ENCODE results near the gene GALNT18.

The GALNT18 gene

DNA sequence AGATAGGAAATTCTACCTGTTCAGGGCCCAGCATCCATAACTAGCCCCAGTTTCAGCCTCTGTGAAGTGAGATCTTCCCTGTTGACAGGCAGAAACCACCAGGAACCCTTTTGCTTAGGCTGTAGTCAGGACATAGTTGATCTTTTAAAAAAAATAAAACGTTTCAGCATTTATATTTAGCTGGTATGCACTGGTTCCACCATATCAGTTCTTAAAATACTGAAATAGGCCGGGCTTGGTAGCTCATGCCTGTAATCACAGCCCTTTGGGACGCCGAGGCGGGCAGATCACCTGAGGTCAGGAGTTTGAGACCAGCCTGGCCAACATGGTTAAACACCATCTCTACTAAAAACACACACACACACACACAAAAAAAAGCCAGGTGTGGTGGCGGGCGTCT is 35.3 kb downstream of the GALNT18 start:
- DNase-seq (ENCODE audit: low read depth) = no peak

DNA sequence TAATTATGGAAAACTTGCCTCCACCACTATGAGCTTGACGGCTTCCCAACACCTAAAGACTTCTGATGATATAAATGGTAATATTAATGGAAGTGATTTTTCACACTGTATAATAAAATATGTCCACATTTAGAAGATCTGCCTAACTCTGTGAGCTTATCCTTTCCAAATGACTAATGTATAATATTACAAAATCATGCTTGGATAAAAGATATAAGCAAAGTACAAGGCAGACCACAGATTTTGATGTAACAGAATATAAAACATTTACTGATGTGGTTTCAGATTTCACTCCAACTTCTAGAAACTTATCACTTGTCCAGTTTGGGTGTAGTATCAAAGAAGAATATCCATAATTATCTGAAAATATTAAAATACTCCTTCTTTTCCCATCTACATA is 36.9 kb downstream of the GALNT18 start:
- no peak for DNase-seq (ENCODE audit: low read depth)

DNA sequence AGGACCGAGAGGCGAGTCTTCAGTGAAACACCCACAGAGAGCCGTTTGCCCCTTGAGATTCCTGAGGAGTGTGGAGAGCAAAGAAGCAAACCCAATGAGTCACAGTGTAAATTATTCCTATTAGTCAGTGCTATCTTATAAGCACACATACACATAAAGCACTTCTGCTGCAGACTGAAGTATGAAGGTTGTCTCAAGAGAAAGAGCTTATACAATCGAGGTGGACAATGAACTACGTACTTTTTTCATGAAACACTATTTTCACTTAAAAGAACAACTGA is 37.3 kb downstream of the GALNT18 start:
- peak; percentile 65 for DNase-seq (ENCODE audit: low read depth)

DNA sequence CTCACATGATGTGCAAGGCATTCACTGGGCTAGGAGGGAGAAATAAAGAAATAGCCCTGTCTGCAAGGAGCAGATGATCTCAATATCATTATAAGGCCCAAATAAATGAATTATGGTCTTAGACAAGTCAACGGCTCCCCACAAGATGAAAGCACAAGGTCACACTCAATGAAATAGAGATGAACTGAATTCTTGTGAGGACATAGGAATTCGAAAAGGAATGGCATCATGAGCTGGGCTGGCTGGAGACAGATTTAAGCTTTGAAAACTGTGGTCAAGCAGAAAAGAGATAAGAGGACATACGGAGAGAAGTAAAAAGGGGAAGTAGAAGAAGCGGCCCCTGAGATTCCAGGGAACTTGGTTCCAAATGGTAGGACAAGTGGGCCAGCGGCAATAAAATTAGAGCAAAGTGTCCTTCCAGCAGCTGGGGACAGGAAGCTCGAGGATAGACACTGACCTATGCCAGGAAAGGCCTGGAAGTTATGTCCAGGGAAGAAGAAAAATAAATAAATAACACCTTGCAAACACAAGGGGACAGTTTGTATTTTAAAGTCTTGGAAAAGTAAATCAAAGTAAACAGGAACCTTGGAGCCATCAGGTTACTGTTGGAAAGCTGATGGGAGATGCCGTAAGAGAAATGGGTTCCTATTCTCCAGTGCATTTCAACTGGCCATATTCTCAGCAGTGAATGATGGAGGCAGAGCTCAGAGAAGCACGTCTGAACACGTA is 37.8 kb downstream of the GALNT18 start:
- DNase-seq (ENCODE audit: low read depth) = no peak

DNA sequence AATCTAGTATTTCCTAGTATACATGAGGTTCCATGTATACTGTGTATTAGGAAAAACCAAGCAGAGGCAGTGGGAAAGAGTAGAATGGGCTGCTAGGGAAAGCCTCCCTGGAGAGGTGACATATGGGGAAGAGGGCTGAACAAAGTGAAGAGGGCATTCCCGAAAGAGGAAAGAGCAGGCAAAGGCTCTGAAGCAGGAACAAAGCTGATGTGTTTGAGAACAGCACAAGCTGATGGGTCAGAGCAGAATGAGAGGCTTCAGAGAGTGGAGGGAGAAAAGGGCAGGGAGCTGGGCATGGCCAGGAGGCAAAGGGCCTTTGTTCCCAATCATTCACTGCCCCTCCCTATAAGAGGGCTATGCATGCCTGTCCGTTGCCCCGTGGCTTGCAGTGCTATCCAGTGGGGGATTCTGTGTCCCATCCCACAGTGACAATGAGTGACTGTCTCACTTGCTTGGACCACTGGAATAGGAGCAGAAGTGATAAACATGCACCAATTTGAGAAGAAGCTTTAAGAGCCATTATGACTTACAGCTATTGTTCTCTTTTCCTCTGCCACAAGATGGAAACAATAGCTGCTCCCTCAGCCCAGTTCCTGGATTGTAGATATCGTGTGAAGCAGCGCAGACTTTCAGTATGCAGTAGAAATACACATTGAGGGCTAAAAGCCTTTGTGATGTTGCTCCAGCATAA is 39.6 kb downstream of the GALNT18 start:
- no peak for DNase-seq (ENCODE audit: low read depth)

DNA sequence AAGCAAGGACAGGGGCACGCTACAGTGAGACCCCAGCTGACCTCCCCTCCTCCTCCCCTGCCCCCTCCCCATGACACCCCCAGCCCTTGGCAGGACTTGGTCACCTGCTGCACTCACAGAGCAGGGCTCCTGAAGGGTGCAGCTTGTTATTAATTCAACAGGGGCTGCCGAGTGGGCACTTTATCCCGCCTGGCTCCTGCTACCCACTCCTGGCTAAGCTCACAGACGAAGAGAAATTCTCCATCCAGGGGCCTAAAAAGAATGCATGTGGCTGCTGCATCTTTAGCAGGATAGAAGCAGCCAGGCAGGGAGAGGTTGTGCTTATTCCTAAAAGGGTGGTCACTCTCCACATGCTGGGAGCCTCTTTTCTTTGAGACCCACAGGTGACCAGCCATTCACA is 40.3 kb downstream of the GALNT18 start:
- DNase-seq (ENCODE audit: low read depth) = no peak

DNA sequence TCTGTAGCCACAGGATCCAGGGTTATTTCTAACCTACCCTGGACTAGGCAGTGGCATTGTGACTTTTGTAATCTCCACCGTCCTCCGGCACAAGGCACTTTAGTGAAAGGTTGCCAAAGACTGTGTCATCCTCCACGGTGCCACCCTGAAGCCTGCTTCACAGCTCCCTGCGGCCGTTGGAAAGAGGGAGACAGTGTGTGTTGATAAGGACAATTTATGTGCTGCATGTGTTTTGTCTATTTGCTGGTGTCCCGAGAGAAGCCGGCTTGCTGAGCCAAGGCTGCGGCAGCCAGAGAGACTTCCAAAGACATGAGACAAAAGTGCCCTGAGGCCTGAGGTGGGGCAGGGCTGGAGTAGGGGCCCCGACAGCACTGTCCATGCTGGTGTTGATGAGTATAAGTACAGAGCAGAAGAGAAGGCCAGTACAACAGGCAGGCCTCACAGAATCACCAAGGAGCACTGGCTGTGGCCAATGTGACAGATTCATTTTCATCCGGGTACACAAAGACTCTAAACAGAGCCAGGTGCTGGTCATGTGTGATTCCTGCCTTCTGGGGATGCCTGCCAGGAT is 40.9 kb downstream of the GALNT18 start:
- no peak for DNase-seq (ENCODE audit: low read depth)

DNA sequence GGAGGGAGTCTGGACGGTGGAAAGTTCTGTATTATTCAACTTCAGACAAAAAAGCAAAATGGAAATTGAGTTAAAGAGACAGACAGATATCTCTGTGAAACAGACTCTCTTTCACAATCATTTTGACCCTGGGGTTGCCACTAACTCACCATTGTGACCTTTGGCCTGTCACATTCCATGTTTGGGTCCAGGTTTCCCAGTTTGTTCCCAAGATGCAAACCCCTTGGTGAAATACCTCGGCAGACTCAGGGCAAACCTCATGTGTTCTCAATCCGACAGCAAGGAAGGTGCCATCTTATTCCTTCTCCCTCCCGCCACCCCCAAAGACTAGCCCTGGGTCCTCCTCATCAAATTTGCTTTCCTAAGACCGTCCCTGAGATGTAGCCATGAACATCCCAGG is 41.8 kb downstream of the GALNT18 start:
- no peak for DNase-seq (ENCODE audit: low read depth)

DNA sequence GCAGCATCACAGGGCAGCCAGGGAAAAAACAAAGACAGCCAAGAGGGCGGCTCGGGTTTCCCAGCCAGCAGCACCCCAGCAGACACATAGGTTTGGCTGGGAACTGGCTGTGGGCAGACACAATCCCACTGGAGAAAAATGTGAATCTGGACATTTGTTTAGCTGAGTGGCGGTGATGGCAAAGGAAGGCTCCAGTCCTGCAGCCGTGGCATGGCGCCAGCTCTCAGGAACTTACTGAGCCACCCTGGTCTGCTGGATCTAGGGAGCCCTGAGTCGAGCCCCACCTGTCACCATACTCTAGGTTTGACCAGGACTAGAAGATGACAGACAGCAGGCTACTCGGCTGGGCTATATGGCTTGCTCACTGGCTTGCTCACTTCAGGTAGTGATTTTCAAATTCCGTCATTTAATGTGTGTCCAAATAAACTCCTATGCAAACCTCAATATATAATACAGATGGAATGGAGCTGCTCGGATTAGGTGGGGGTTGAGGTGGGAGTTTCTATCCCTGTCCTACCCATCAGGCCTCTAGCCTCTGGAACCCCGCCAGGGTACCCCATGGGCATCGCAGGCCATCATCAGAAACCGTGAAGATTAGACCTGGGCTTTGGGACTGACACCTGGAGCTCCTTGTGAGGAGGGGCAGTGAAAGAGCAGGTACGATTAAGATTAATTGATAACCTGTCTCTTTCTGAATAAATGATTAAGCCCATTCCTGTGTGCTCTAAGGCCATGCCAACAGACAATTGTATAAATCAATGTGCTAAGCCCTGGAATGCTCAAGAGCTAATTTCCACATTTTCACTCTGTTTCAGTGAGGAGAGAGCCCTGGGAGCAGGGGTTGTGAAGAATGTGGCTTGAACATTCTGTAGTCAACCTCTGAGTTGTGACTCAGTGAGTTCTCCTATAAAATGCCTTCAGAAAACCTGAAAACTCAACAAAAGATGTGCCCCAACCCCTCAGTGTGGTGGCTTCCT is 42.5 kb downstream of the GALNT18 start:
- no peak for DNase-seq (ENCODE audit: low read depth)

DNA sequence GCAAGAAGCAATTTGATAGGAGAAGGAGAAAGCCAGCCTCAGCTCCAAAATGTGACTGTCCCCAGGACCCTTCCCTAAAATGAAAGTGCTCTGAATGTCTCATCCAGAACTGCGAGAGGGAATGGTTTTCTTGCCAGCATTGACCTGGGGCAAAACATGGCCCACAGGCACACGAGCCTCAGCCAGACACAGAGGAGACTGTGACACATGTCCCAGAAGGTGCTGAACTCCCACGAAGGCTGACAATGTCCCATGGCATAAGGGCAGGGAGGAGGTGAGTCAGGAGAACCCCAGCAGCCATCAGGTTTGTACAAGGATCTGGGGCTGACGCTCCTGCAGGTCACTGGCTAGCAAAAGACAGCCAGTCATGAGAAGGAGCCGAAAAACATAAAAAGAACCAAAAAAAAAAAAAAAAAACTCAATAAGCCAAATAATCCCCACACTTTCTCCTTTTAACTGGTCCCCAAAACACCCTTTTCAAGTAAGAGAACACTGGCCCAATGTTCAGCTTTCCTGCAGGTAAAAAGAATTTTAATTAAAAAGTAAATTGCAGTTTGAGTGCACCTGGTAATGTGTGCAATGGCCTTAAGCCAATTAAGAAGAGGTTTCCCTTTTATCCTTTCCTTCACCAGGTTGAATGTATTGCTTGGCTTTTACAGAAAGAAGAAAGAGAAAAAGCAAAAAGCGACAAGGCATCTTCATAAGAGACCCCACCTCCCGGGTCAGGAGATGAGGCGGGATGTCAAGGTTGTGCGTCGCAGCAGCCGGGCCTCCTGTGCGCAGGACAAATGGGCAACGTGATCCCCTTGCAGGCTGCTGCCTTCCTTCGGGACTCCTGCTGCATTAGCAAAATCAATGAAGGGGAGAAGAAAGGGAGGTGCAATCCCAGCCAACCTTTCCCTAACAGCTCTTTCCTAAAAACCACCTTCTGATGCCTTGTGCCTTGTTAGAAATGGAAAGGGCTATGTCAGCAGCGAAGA is 43.6 kb downstream of the GALNT18 start:
- DNase-seq (ENCODE audit: low read depth) = no peak

DNA sequence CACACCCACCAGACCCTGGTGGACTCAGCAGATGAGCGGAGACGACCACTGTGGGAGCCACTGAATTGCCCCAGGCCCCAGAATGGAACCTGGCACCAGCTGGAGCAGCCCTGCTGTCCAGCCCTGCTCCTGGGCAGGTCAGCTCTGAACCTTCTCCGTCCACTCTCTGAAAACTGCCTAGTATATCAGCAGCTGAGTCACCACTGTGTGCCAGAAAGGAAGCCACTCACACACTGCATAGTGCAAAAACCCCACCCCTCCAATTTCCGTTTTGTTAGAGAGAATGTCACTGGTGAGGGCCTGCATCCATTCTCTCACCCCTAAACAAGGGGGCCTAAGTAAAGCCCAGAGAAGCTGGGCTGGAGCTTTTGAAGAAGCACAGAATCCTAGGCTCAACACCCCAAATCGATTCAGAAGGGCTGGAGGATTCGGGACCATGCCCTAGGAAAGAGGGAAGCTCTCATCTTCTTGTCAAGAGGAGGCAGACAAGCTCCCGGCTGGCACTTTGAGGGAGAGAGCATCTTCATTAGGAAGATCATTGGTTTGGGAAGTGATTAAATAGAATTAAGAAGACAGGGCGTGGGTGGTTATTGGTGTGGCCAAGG is 44.5 kb downstream of the GALNT18 start:
- no peak for DNase-seq (ENCODE audit: low read depth)

DNA sequence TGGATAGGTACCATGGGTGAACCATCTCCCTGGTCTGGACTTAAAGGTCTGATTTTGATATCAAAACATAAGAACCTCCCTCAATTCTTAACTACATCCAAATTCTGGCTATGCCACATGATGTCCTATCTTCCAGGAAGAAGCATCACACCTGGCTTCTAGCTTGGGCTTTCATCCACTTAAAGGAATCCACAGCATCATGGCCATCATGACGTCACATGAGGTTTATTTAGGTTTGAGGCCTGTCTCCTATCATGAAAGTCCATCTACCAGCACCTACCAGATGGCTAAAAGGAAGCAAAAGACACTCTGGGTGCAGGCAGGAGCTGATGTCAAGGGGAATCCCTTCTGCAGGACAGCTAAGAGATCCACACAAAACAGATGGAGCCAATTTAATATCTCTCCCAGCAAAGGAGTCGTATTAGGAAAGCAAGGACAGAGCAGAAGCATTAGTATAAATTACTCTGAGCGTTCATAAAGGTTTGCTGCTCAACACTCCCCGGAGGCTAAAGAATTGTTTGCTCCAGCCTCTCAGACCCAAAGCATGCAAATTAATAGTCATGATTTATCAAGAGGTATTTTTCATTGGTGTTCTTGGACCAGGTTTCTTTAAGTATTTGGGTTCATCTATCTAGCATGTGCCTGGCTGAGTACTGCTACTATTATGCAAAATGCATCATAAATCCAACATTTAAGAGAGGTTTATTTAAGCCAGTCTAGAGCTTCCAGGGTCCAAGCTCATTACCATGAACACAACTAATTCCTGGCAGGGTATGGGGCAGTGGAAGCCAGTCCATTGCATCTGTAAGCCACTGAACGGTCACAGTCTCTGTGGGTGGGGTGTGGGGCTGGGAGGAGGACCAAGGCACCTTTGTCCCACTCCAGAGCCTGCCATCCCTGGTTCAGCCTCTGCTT is 47.2 kb downstream of the GALNT18 start:
- DNase-seq (ENCODE audit: low read depth) = no peak

DNA sequence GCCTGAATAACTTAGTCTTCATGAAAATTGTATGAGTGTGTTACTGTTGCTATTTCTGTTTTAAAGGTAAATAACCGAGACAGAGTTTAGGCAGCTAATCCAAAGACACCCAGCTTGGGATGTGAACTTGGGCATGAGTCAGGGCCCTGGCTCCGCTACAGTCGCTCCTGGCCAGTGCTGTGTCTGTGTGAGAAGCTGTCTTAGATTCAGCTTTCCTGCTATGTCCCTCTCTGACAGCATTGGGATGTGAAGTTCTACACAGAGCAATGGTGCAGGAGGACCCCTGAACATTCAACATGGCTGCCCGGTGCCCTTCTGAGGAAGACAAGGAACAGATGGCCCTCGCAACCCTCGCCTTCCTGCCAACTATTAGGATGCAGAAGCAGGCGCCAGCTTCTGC is 49.4 kb downstream of the GALNT18 start:
- DNase-seq (ENCODE audit: low read depth) = no peak

DNA sequence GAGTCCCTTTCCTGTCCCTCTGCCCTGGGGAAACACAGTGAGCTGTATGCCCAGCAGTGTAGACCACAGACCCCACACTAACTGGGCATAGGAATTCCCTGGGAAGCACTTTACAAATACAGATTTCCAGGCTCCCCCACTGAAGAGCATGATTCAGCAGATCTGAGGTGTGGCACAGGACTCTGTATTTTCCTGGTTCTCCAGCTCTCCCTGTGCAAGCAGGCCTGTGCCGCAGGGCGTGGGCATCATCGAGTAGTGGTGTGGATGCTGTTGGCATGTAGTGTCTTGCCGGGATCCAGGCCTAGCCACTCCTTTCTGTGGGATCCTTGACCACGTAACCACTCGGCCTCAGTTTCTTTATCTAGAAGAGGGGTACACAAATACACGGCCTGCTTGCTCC is 49.9 kb downstream of the GALNT18 start:
- DNase-seq (ENCODE audit: low read depth) = no peak

DNA sequence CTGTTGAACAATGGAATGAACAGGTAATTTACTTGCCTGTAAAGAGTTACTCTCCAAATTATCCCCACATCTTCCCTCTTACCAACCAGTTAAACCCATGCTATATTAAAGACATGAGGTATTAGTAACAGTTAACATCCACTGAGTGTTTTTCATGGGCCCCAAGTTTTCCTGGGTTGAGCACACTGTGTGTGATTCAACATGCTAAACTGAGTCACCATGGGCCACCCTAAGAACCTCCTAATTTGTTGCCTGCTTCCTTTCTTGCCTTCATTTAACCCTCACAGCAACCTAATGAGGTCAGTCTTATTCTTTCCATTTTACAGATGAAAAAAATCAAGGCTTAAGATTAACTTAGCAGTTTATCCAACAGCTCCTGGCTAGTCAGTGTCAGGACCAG is 51.0 kb downstream of the GALNT18 start:
- DNase-seq (ENCODE audit: low read depth) = no peak

DNA sequence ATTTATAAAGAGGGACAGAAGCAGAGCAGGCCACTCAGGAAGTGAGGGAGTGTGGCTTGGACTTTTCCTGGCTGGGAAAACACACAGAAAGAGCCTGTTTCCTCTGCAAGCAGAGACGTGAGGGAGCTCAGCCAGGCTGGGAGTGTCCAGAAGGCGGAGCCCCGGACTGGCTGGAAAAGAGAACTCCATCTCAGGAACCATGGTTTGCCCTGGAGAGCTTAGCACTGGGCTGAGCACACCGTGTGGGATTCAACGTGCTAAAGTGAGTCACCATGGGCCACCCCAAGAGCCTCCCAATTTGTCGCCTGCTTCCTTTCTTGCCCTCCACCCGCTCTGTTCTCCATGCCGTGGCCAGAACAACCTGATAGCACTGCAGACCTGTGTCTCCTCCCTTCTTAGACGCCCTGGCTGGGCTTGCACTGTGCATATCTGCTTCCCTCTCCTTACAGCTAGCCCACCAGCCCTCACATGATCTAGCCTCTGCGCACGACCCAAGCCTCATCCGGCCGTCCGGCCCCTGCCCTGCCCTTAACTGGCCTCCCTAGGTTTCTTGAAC is 51.8 kb downstream of the GALNT18 start:
- DNase-seq (ENCODE audit: low read depth) = no peak

DNA sequence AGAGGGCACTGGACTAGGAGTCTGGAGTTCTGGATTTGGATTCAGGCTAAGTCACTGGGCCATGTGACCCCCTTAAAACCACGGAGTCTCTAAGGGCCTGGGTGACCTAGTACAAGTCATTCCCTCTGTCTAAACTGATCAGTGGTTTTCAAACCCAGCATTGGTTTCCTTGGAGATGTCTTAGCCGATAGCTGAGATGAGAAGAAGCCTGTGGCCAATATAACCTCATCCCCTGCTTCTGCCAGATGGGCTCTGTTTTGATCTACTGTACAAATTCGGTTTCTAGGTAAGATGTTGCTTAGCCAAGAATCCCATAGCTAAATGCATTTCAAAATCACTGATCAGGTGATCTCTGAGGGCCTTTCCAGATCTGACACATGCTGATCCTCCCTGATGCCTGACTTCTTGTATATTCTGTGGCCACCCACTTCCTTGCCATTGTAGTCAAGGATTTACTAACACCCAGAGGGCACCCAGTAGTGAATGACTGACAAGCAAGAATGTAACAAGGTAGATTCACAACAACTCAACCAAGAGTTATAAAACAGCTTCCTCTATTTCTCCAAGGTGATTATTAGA is 53.1 kb downstream of the GALNT18 start:
- DNase-seq (ENCODE audit: low read depth) = no peak

DNA sequence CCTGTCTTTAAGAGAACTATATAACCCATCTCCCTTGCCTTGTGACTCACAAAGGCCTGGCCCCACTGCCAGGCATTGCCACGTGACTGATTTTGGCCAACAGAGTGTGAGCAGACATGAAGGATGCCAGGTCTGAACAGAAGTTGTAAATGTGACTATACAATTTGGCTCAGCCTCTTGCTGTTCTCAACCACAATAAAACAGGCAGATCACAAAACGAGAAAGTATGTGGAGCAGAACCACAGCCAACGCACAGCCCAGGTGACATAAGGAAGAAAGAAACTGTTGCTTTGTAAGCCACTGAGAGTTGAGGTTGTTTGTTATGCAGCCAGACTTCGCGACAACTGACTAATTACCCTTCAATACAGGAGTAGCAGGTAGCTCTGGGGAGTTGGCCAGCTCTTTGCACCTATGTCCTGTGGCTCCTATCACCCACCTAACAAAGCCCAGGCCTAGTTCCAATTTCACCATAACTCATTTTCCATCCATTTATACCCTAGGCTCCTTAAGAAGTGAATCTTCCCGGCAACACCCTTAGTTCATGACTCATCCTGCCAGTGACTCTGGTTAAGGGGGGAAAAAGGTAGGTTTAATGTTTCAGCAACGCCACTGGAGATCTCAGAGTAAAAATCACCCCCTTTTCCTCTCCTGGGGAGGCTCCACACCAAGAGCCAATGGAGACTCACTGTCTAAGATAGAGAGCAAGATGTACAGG is 53.7 kb downstream of the GALNT18 start:
- DNase-seq (ENCODE audit: low read depth) = no peak

DNA sequence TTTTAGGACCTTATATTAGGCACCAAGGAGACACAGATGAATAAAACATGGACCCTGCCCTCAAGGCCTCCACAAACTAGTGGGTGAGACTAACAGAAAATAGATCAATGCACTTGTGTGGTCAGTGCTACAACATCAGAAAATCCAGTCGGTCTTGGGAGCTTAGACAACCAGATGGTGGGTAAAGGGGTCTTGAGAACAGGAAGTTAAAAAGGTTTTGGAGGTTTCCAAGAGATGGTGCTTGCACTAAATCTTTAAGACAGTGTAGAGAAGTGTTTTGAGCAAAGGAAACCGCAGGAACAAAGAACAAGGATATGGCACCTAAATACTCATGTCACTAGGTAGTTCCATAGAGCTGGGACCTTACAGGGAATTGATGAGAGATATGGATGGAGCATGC is 56.2 kb downstream of the GALNT18 start:
- no peak for DNase-seq (ENCODE audit: low read depth)

Data from non-pigmented ciliary epithelial cell (primary cell).